HG02588 (cell line): ENCODE measurements around the gene NR3C2.
A peak's percentile ranks its signal among the peaks of the same experiment; 100 is the strongest.
"Not testable (repeated sequence)": the region's sequence is repeated elsewhere in the genome, so short reads cannot be mapped to it uniquely, and the experiment has no call there.

Experiments
- ATAC-seq: cut with Tn5 transposase; IDR thresholded peaks from one replicate; pipeline ENCODE4 v1.9.1; 2021; ENCODE audit warnings: mild to moderate bottlenecking, moderate library complexity; ENCODE audit not compliant: unreplicated experiment

Gene NR3C2

GRCh38 chr4:148225639-148226038 lies 216.6 kb downstream of the NR3C2 start:
- no peak for ATAC-seq

- no peak for ATAC-seq
Measured at GRCh38 chr4:148224476-148224875, 217.7 kb downstream of the NR3C2 start.

GRCh38 chr4:148222991-148223660 lies 219.1 kb downstream of the NR3C2 start:
- no peak for ATAC-seq

- peak; percentile 89 for ATAC-seq
Measured at GRCh38 chr4:148216866-148217814, 225.1 kb downstream of the NR3C2 start.

GRCh38 chr4:148216321-148216720 lies 225.9 kb downstream of the NR3C2 start:
- no peak for ATAC-seq

- no peak for ATAC-seq
Measured at GRCh38 chr4:148215202-148215601, 227.0 kb downstream of the NR3C2 start.

- ATAC-seq = no peak
Measured at GRCh38 chr4:148214529-148215166, 227.6 kb downstream of the NR3C2 start.

- no peak for ATAC-seq
Measured at GRCh38 chr4:148211533-148211932, 230.7 kb downstream of the NR3C2 start.

GRCh38 chr4:148210661-148211060 lies 231.6 kb downstream of the NR3C2 start:
- no peak for ATAC-seq

GRCh38 chr4:148207068-148207467 lies 235.1 kb downstream of the NR3C2 start:
- no peak for ATAC-seq

GRCh38 chr4:148205476-148205875 lies 236.7 kb downstream of the NR3C2 start:
- no peak for ATAC-seq

- ATAC-seq = no peak
Measured at GRCh38 chr4:148204892-148205291, 237.3 kb downstream of the NR3C2 start.

GRCh38 chr4:148204171-148204570 lies 238.0 kb downstream of the NR3C2 start:
- ATAC-seq = no peak

GRCh38 chr4:148203056-148203898 lies 238.9 kb downstream of the NR3C2 start:
- no peak for ATAC-seq

- ATAC-seq = no peak
Measured at GRCh38 chr4:148200960-148201359, 241.3 kb downstream of the NR3C2 start.

GRCh38 chr4:148196164-148196563 lies 246.1 kb downstream of the NR3C2 start:
- no peak for ATAC-seq

GRCh38 chr4:148192526-148192925 lies 249.7 kb downstream of the NR3C2 start:
- ATAC-seq = no peak

- not testable (repeated sequence) for ATAC-seq
Measured at GRCh38 chr4:148187454-148188222, 254.6 kb downstream of the NR3C2 start.

- ATAC-seq = no peak
Measured at GRCh38 chr4:148184922-148185321, 257.3 kb downstream of the NR3C2 start.
